Stimulated activated CD4-positive, alpha-beta T cell treated with anti-CD3 and anti-CD28 coated beads, TNF-alpha, amount 100 ng/mL, for 4 hours (primary cell): ENCODE results near the gene RPS2.
A peak's percentile ranks its signal among the peaks of the same experiment; 100 is the strongest.
"Not testable (repeated sequence)": the region's sequence is repeated elsewhere in the genome, so short reads cannot be mapped to it uniquely, and the experiment has no call there.

Experiments
- DNase-seq, 3 experiments: peaks; one replicate each; pipeline ENCODE4 v3.0.0-alpha.2; 2020; ENCODE audit warnings: low read depth in 3 of 3

RPS2 gene

GRCh38 chr16:1942047-1942809 is 22.4 kb downstream of the RPS2 start:
- DNase-seq = no peak

- no peak for DNase-seq
These were observed 23.2 kb downstream of the RPS2 start for GRCh38 chr16:1941162-1942046.

GRCh38 chr16:1940273-1941161 is 24.1 kb downstream of the RPS2 start:
- DNase-seq = no peak

- DNase-seq = not testable (repeated sequence)
These were observed 24.8 kb downstream of the RPS2 start for GRCh38 chr16:1939833-1940232.

- DNase-seq = no peak
These were observed 25.7 kb downstream of the RPS2 start for GRCh38 chr16:1938910-1939309.

- DNase-seq = no peak
These were observed 26.3 kb downstream of the RPS2 start for GRCh38 chr16:1938316-1938715.

GRCh38 chr16:1936945-1937479 is 27.6 kb downstream of the RPS2 start:
- DNase-seq = no peak

- DNase-seq = no peak
These were observed 31.4 kb downstream of the RPS2 start for GRCh38 chr16:1933097-1933661.

- no peak for DNase-seq
These were observed 32.3 kb downstream of the RPS2 start for GRCh38 chr16:1932050-1933028.

GRCh38 chr16:1930338-1930720 is 34.3 kb downstream of the RPS2 start:
- no peak for DNase-seq

GRCh38 chr16:1929578-1930337 is 34.9 kb downstream of the RPS2 start:
- peak; percentile 87 to 98 (median 89) for DNase-seq

- peak in 1 of 3 experiments; percentile 15 for DNase-seq
These were observed 35.5 kb downstream of the RPS2 start for GRCh38 chr16:1929105-1929504.

- no peak for DNase-seq
These were observed 38.4 kb downstream of the RPS2 start for GRCh38 chr16:1926271-1926670.

GRCh38 chr16:1924095-1924494 is 40.5 kb downstream of the RPS2 start:
- DNase-seq = no peak

GRCh38 chr16:1923299-1924034 is 41.2 kb downstream of the RPS2 start:
- DNase-seq = no peak

GRCh38 chr16:1922357-1922756 is 42.3 kb downstream of the RPS2 start:
- no peak for DNase-seq

- DNase-seq = no peak
These were observed 43.9 kb downstream of the RPS2 start for GRCh38 chr16:1920727-1921171.

- not testable (repeated sequence) for DNase-seq
These were observed 44.5 kb downstream of the RPS2 start for GRCh38 chr16:1920122-1920521.
